Liver (tissue), 9 donors: ENCODE results near the gene CAPRIN2. TPM values are rescaled to one million over a fixed set of nuclear protein-coding genes. Genes with fewer than 3 reads are reported as not detected.

Experiments used
- DNase-seq: peaks from one replicate; pipeline ENCODE4 v3.0.0-alpha.2; 2017; ENCODE audit warnings: low spot score
- H3K27ac ChIP-seq, 2 donors: one replicate each; pipeline ENCODE4 v1.7.0; 2013; ENCODE audit warnings: inconsistent platforms in 2 of 2, low read length in 2 of 2, control low read depth in 1 of 2, low read depth in 1 of 2, mild to moderate bottlenecking in 1 of 2
- H3K27me3 ChIP-seq, 4 donors: one replicate each; pipeline versions ENCODE4 v1.6.1 to v1.7.0; 2013; ENCODE audit warnings: low read length in 3 of 4, inconsistent platforms in 1 of 4, mild to moderate bottlenecking in 1 of 4, moderate library complexity in 1 of 4; ENCODE audit not compliant: control insufficient read depth in 4 of 4, insufficient read depth in 4 of 4
- H3K36me3 ChIP-seq, 4 donors: one replicate each; pipeline versions ENCODE4 v1.6.1 to v1.7.0; 2013; ENCODE audit warnings: low read length in 3 of 4, mild to moderate bottlenecking in 3 of 4, low read depth in 1 of 4, moderate library complexity in 1 of 4; ENCODE audit not compliant: control insufficient read depth in 4 of 4, insufficient read depth in 3 of 4
- H3K4me1 ChIP-seq, 4 donors: one replicate each; pipeline versions ENCODE4 v1.6.1 to v1.7.0; 2013; ENCODE audit warnings: low read length in 3 of 4, mild to moderate bottlenecking in 3 of 4, moderate library complexity in 1 of 4; ENCODE audit not compliant: control insufficient read depth in 4 of 4, insufficient read depth in 4 of 4
- H3K4me3 ChIP-seq, 3 donors: one replicate each; pipeline versions ENCODE4 v1.6.1 to v1.7.0; 2013; ENCODE audit warnings: low read length in 3 of 3, control low read depth in 1 of 3, low read depth in 1 of 3, mild to moderate bottlenecking in 1 of 3
- H3K9ac ChIP-seq, 2 donors: one replicate each; pipeline ENCODE4 v1.7.0; 2013; ENCODE audit warnings: low read length in 2 of 2, mild to moderate bottlenecking in 2 of 2, moderate library complexity in 2 of 2, control low read depth in 1 of 2, low read depth in 1 of 2
- H3K9me3 ChIP-seq, 4 donors: one replicate each; pipeline versions ENCODE4 v1.6.1 to v1.7.0; 2013; ENCODE audit warnings: low read length in 3 of 4; ENCODE audit not compliant: control insufficient read depth in 4 of 4
- ATF3 ChIP-seq: IDR thresholded peaks from 2 replicates; pipeline ENCODE4 v1.6.1; 2016; ENCODE audit warnings: antibody characterized with exemption
- CTCF ChIP-seq: fragments of 150-350 bp; IDR thresholded peaks from 2 replicates; pipeline ENCODE4 v1.5.1; 2017; ENCODE audit warnings: improper control_type of control experiment, low read depth, low read length; ENCODE audit not compliant: missing input control
- EGR1 ChIP-seq, 2 donors: IDR thresholded peaks; 2 replicates each; pipeline ENCODE4 v1.6.1; 2016 to 2018; ENCODE audit warnings: antibody characterized with exemption in 2 of 2, low read depth in 2 of 2
- FOXA1 ChIP-seq: IDR thresholded peaks from 2 replicates; pipeline ENCODE4 v1.6.1; 2016; ENCODE audit warnings: antibody characterized with exemption
- FOXA2 ChIP-seq: IDR thresholded peaks from 2 replicates; pipeline ENCODE4 v1.6.1; 2016; ENCODE audit warnings: antibody characterized with exemption
- GABPA ChIP-seq, 2 donors: IDR thresholded peaks in 1 of 2; conservative IDR thresholded peaks in 1 of 2; 2 replicates each; pipeline ENCODE4 v1.6.1; 2016; ENCODE audit warnings: antibody characterized with exemption in 2 of 2, mild to moderate bottlenecking in 1 of 2, moderate library complexity in 1 of 2
- HNF4A ChIP-seq, 2 donors: conservative IDR thresholded peaks; 2 replicates each; pipeline ENCODE4 v1.6.1; 2016; ENCODE audit warnings: antibody characterized with exemption in 2 of 2, mild to moderate bottlenecking in 2 of 2
- HNF4G ChIP-seq: IDR thresholded peaks from 2 replicates; pipeline ENCODE4 v1.6.1; 2016; ENCODE audit warnings: antibody characterized with exemption
- JUND ChIP-seq, 2 donors: IDR thresholded peaks; 2 replicates each; pipeline ENCODE4 v1.6.1; 2016; ENCODE audit warnings: antibody characterized with exemption in 2 of 2
- MAX ChIP-seq: IDR thresholded peaks from 2 replicates; pipeline ENCODE4 v1.6.1; 2016; ENCODE audit warnings: antibody characterized with exemption
- NR2F2 ChIP-seq: IDR thresholded peaks from 2 replicates; pipeline ENCODE4 v1.6.1; 2016; ENCODE audit warnings: antibody characterized with exemption
- RAD21 ChIP-seq, 2 donors: IDR thresholded peaks; 2 replicates each; pipeline ENCODE4 v1.6.1; 2016; ENCODE audit warnings: antibody characterized with exemption in 2 of 2, mild to moderate bottlenecking in 2 of 2
- REST ChIP-seq: IDR thresholded peaks from 2 replicates; pipeline ENCODE4 v1.6.1; 2016; ENCODE audit warnings: antibody characterized with exemption, mild to moderate bottlenecking
- RXRA ChIP-seq, 2 donors: IDR thresholded peaks; 2 replicates each; pipeline ENCODE4 v1.6.1; 2017 to 2018; ENCODE audit warnings: antibody characterized with exemption in 2 of 2, mild to moderate bottlenecking in 1 of 2
- SP1 ChIP-seq: IDR thresholded peaks from 2 replicates; pipeline ENCODE4 v1.6.1; 2018; ENCODE audit warnings: antibody characterized with exemption, mild to moderate bottlenecking
- TAF1 ChIP-seq: conservative IDR thresholded peaks from 2 replicates; pipeline ENCODE4 v1.6.1; 2016; ENCODE audit warnings: antibody characterized with exemption, mild to moderate bottlenecking
- YY1 ChIP-seq: IDR thresholded peaks from 2 replicates; pipeline ENCODE4 v1.6.1; 2016; ENCODE audit warnings: antibody characterized with exemption, mild to moderate bottlenecking
- WGBS: extraction: QIAGEN DNeasy Blood & Tissue Kit; methylation state at CpG from one replicate; pipeline ENCODE4 v1.1.7; 2013; 5-methylcytosine and 5-hydroxymethylcytosine counted together
- polyA plus RNA-seq, 2 donors: library from polyadenylated mRNA; stranded (reverse) in 1 of 2; unstranded in 1 of 2; fragments of 200-250 nt in 1 of 2; fragments of >200 nt in 1 of 2; fragmentation: Nextera tagmentation in 1 of 2; extraction: Ambion mirVana in 1 of 2; gene quantifications; one replicate each; pipeline versions ENCODE4 v1.2.1 to v1.2.3, GENCODE V29; 2013 to 2015
- total RNA-seq, 2 donors: library from RNA; depleted of rRNA; stranded (reverse); fragments of >200 nt; gene quantifications; one replicate each; pipeline ENCODE4 v1.2.3, GENCODE V29; 2014
- TF ChIP-seq, protein P1 (sequence below): IDR thresholded peaks from 2 replicates; pipeline ENCODE4 v1.6.1; 2016; ENCODE audit warnings: antibody characterized with exemption
- donor health status: healthy.
- donor health status: healthy.
- donor health status: healthy.
- donor health status: healthy.
- donor health status: healthy.

The CAPRIN2 gene
- total and polyA plus RNA-seq, 4 donors, result 4.6 to 14.8 (median 9.4) TPM

DNA sequence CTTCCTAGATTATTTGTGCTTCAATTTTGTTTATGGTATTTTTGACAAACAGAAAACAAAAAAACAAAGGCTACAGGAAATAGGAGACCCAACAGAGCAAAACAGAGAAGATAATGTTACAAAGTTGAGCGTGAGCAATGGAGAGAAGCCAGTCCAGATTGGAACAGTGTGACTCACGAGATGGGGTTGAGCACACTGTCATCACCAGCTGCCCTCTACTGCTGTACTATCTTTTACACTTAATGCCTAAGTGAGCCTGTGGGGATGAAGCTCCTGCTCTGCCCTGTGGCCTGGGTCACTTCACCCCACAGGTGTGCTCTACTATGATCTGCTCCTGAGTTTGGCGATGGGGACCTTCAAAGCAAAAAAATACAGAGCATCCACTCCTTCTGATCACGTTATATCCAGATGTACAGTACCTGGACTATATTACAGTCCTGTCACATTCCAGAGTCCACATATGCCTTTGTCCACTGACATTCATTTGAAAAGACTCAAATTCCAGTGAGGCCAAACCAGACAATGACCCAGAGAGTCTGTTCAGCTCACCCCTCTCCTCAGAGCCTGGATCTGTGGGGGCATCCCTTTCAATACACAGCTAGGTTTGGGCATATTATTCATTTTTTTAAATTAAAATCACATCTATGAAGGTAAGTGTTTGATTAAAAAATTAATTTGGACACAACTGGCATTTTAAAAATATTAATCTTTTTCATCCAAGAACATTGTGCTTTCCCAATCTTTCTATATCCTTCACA lies 63.5 kb downstream of the CAPRIN2 start:
- WGBS, result 90% methylated on average over 4 of the region's 4 CpGs
- H3K9ac ChIP-seq, result no peak overlapping the region

More for the DNA sequence above, 63.5 kb downstream of the CAPRIN2 start:
- Histone ChIP-seq H3K4me1 (peaks cover 0 to 32% (median 15%) of the 10 kb centered on the region in 4 donors), H3K36me3 (peaks cover 0 to 3% (median 0%) of the 10 kb centered on the region in 4 donors), H3K27me3 (no peaks in the 10 kb centered on the region), H3K27ac (no peak overlapping the region), H3K4me3 (no peak overlapping the region), H3K9me3 (no peaks in the 10 kb centered on the region)
- no peak for DNase-seq
- no peak for TF ChIP-seq FOXA2
- TF ChIP-seq RAD21 (IDR thresholded peaks at IDR 0.05), result no peak
- TF ChIP-seq TAF1, result no peak
- TF ChIP-seq CTCF, result no peak
- no peak for TF ChIP-seq JUND (IDR thresholded peaks at IDR 0.05)
- TF ChIP-seq, protein P1, sequence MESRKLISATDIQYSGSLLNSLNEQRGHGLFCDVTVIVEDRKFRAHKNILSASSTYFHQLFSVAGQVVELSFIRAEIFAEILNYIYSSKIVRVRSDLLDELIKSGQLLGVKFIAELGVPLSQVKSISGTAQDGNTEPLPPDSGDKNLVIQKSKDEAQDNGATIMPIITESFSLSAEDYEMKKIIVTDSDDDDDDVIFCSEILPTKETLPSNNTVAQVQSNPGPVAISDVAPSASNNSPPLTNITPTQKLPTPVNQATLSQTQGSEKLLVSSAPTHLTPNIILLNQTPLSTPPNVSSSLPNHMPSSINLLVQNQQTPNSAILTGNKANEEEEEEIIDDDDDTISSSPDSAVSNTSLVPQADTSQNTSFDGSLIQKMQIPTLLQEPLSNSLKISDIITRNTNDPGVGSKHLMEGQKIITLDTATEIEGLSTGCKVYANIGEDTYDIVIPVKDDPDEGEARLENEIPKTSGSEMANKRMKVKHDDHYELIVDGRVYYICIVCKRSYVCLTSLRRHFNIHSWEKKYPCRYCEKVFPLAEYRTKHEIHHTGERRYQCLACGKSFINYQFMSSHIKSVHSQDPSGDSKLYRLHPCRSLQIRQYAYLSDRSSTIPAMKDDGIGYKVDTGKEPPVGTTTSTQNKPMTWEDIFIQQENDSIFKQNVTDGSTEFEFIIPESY, result no peak
- TF ChIP-seq REST, result no peak
- no peak for TF ChIP-seq RXRA (IDR thresholded peaks at IDR 0.05)
- no peak for TF ChIP-seq SP1
- no peak for TF ChIP-seq EGR1 (IDR thresholded peaks at IDR 0.05; ENCODE audit: low read depth in 2 of 2)
- no peak for TF ChIP-seq YY1
- no peak for TF ChIP-seq HNF4A (conservative IDR thresholded peaks at IDR 0.05)
- no peak for TF ChIP-seq NR2F2
- no peak for TF ChIP-seq MAX
- TF ChIP-seq HNF4G, result no peak
- no peak for TF ChIP-seq FOXA1
- no peak for TF ChIP-seq ATF3
- TF ChIP-seq GABPA (IDR thresholded peaks at IDR 0.05 in 1 of 2, conservative IDR thresholded peaks at IDR 0.05 in 1 of 2), result no peak
